ENCODE results near the gene TIFAB.
A peak's percentile ranks its signal among the peaks of the same experiment; 100 is the strongest.

TIFAB gene

GRCh38 chr5:135458356-135458755 lies 6.2 kb upstream of the TIFAB start:
- H3K27ac ChIP-seq (ENCODE audit: low read depth in 2 of 2, low read length in 2 of 2): no peak overlapping the region
- no peak overlapping the region for H3K4me3 ChIP-seq (ENCODE audit: low read length in 2 of 2)
- no peaks in the 10 kb centered on the region for H3K36me3 ChIP-seq (ENCODE audit: control insufficient read depth in 2 of 2, insufficient read depth in 2 of 2, low read length in 2 of 2)
- H3K9ac ChIP-seq (ENCODE audit: low read depth in 1 of 2, low read length in 2 of 2): no peak overlapping the region
- no peaks in the 10 kb centered on the region for H3K27me3 ChIP-seq (ENCODE audit: control insufficient read depth in 2 of 2, insufficient read depth in 2 of 2, low read length in 2 of 2)
- H3K9me3 ChIP-seq (ENCODE audit: control insufficient read depth in 2 of 2, low read length in 2 of 2): no peaks in the 10 kb centered on the region
- H3K4me1 ChIP-seq (ENCODE audit: control insufficient read depth in 2 of 2, insufficient read depth in 2 of 2, low read length in 2 of 2): peaks cover 2 to 8% of the 10 kb centered on the region in 2 donors

GRCh38 chr5:135457424-135458071 lies 5.4 kb upstream of the TIFAB start:
- Histone ChIP-seq H3K9ac (ENCODE audit: low read depth in 1 of 2, low read length in 2 of 2) (no peak overlapping the region), H3K27ac (ENCODE audit: low read depth in 2 of 2, low read length in 2 of 2) (no peak overlapping the region), H3K9me3 (ENCODE audit: control insufficient read depth in 2 of 2, low read length in 2 of 2) (no peaks in the 10 kb centered on the region), H3K36me3 (ENCODE audit: control insufficient read depth in 2 of 2, insufficient read depth in 2 of 2, low read length in 2 of 2) (no peaks in the 10 kb centered on the region), H3K4me3 (ENCODE audit: low read length in 2 of 2) (no peak overlapping the region), H3K4me1 (ENCODE audit: control insufficient read depth in 2 of 2, insufficient read depth in 2 of 2, low read length in 2 of 2) (peaks cover 2 to 10% of the 10 kb centered on the region in 2 donors), H3K27me3 (ENCODE audit: control insufficient read depth in 2 of 2, insufficient read depth in 2 of 2, low read length in 2 of 2) (no peaks in the 10 kb centered on the region)

GRCh38 chr5:135456238-135457099 lies 4.3 kb upstream of the TIFAB start:
- peaks cover 2 to 11% of the 10 kb centered on the region in 2 donors for H3K4me1 ChIP-seq (ENCODE audit: control insufficient read depth in 2 of 2, insufficient read depth in 2 of 2, low read length in 2 of 2)
- peak overlapping the region in 1 of 2 donors; percentile 11 for H3K27ac ChIP-seq (ENCODE audit: low read depth in 2 of 2, low read length in 2 of 2)
- H3K27me3 ChIP-seq (ENCODE audit: control insufficient read depth in 2 of 2, insufficient read depth in 2 of 2, low read length in 2 of 2): no peaks in the 10 kb centered on the region
- no peak overlapping the region for H3K4me3 ChIP-seq (ENCODE audit: low read length in 2 of 2)
- H3K9me3 ChIP-seq (ENCODE audit: control insufficient read depth in 2 of 2, low read length in 2 of 2): no peaks in the 10 kb centered on the region
- no peak overlapping the region for H3K9ac ChIP-seq (ENCODE audit: low read depth in 1 of 2, low read length in 2 of 2)
- no peaks in the 10 kb centered on the region for H3K36me3 ChIP-seq (ENCODE audit: control insufficient read depth in 2 of 2, insufficient read depth in 2 of 2, low read length in 2 of 2)

DNA sequence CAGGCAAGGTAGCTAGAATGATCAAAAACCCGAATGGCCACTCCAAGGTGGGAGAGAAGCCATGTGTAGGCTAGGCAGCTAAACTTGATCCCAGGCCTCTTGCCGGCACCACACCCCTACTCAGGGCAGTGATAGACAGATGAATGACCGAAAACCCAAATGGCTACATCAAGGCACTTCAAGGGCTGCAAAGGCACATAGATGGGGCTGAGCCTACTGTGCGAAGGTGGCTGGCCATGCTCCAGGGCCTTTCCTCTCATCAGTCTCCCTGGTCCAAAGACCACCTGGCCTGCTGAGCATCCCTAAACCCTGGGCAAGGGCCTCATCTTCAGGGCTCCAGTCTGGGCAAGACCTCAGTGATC lies 3.7 kb upstream of the TIFAB start:
- no peak overlapping the region for H3K9ac ChIP-seq (ENCODE audit: low read depth in 1 of 2, low read length in 2 of 2)
- H3K27me3 ChIP-seq (ENCODE audit: control insufficient read depth in 2 of 2, insufficient read depth in 2 of 2, low read length in 2 of 2): no peaks in the 10 kb centered on the region
- peaks cover 2 to 11% of the 10 kb centered on the region in 2 donors for H3K4me1 ChIP-seq (ENCODE audit: control insufficient read depth in 2 of 2, insufficient read depth in 2 of 2, low read length in 2 of 2)
- no peak overlapping the region for H3K4me3 ChIP-seq (ENCODE audit: low read length in 2 of 2)
- H3K9me3 ChIP-seq (ENCODE audit: control insufficient read depth in 2 of 2, low read length in 2 of 2): no peaks in the 10 kb centered on the region
- H3K27ac ChIP-seq (ENCODE audit: low read depth in 2 of 2, low read length in 2 of 2): peak overlapping the region in 1 of 2 donors; percentile 11
- no peaks in the 10 kb centered on the region for H3K36me3 ChIP-seq (ENCODE audit: control insufficient read depth in 2 of 2, insufficient read depth in 2 of 2, low read length in 2 of 2)

DNA sequence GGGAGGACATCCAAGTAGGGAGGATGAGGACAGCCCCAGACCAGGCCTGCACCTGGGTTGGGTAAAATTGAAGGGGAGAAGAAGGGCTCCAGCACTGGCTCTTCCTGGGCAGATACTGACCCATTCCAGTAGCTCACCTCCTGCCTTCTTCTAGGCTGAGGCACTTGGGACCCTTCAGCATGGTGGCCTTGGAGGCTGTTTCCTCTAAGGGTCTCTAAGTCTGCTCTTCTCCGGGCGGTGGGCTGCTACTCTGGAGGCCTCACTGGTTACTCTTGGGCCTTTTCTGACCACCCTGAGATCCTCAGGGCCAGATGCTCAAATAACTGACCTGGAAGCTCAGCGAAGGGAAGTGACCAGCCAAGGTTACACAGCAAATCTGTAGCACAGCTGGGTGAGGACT lies 2.8 kb upstream of the TIFAB start:
- no peak overlapping the region for H3K27ac ChIP-seq (ENCODE audit: low read depth in 2 of 2, low read length in 2 of 2)
- peaks cover 2 to 11% of the 10 kb centered on the region in 2 donors for H3K4me1 ChIP-seq (ENCODE audit: control insufficient read depth in 2 of 2, insufficient read depth in 2 of 2, low read length in 2 of 2)
- H3K36me3 ChIP-seq (ENCODE audit: control insufficient read depth in 2 of 2, insufficient read depth in 2 of 2, low read length in 2 of 2): no peaks in the 10 kb centered on the region
- H3K4me3 ChIP-seq (ENCODE audit: low read length in 2 of 2): no peak overlapping the region
- no peaks in the 10 kb centered on the region for H3K9me3 ChIP-seq (ENCODE audit: control insufficient read depth in 2 of 2, low read length in 2 of 2)
- H3K27me3 ChIP-seq (ENCODE audit: control insufficient read depth in 2 of 2, insufficient read depth in 2 of 2, low read length in 2 of 2): no peaks in the 10 kb centered on the region
- no peak overlapping the region for H3K9ac ChIP-seq (ENCODE audit: low read depth in 1 of 2, low read length in 2 of 2)

DNA sequence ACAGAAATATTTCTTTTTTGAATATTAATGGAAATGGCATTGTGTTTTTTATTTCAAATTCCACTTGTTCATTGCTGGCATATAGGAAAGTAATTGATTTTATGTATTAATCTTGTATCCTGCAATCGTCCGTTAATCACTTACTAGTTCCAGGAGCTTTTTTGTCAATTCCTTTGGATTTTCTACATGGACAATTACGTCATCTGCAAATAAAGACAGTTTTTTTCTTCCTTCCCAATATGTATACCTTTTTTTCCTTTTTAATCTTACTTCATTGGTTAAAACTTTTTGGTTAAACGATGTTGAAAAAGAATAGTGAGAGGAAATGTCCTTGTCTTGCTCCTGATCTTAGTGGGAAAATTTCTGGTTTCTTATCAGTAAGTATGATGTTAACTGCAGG lies 1.5 kb upstream of the TIFAB start:
- Histone ChIP-seq H3K4me1 (ENCODE audit: control insufficient read depth in 2 of 2, insufficient read depth in 2 of 2, low read length in 2 of 2) (peaks cover 0 to 4% of the 10 kb centered on the region in 2 donors), H3K9me3 (ENCODE audit: control insufficient read depth in 2 of 2, low read length in 2 of 2) (no peaks in the 10 kb centered on the region), H3K36me3 (ENCODE audit: control insufficient read depth in 2 of 2, insufficient read depth in 2 of 2, low read length in 2 of 2) (no peaks in the 10 kb centered on the region), H3K4me3 (ENCODE audit: low read length in 2 of 2) (no peak overlapping the region), H3K9ac (ENCODE audit: low read depth in 1 of 2, low read length in 2 of 2) (no peak overlapping the region), H3K27ac (ENCODE audit: low read depth in 2 of 2, low read length in 2 of 2) (no peak overlapping the region), H3K27me3 (ENCODE audit: control insufficient read depth in 2 of 2, insufficient read depth in 2 of 2, low read length in 2 of 2) (no peaks in the 10 kb centered on the region)

GRCh38 chr5:135451581-135452320 lies 400 bp downstream of the TIFAB start:
- peaks cover 0 to 3% of the 10 kb centered on the region in 2 donors for H3K4me1 ChIP-seq (ENCODE audit: control insufficient read depth in 2 of 2, insufficient read depth in 2 of 2, low read length in 2 of 2)
- H3K36me3 ChIP-seq (ENCODE audit: control insufficient read depth in 2 of 2, insufficient read depth in 2 of 2, low read length in 2 of 2): no peaks in the 10 kb centered on the region
- no peak overlapping the region for H3K27ac ChIP-seq (ENCODE audit: low read depth in 2 of 2, low read length in 2 of 2)
- H3K27me3 ChIP-seq (ENCODE audit: control insufficient read depth in 2 of 2, insufficient read depth in 2 of 2, low read length in 2 of 2): peaks cover 0 to 3% of the 10 kb centered on the region in 2 donors
- no peaks in the 10 kb centered on the region for H3K9me3 ChIP-seq (ENCODE audit: control insufficient read depth in 2 of 2, low read length in 2 of 2)
- no peak overlapping the region for H3K4me3 ChIP-seq (ENCODE audit: low read length in 2 of 2)
- no peak overlapping the region for H3K9ac ChIP-seq (ENCODE audit: low read depth in 1 of 2, low read length in 2 of 2)

DNA sequence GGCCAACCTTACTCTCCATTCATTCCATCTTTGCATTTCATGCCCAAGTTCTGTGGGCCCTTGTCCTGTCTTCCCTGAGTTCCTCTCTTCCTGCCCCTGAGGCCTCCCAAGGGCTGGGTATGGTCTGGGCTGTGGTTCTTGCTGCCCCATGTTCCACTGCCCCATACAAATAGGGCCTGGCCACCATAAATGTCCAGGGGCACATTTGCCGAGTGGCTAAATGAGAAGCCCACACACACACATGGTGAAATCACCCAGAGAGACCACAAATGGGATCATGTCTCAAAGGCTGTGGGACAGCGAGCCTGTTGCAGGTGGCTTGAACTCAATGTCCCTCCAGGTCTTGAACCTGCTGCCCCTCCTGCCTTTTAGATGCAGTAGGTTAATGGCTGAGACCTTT lies 1.2 kb downstream of the TIFAB start:
- peak overlapping the region in 1 of 2 donors; percentile 1 for H3K4me3 ChIP-seq (ENCODE audit: low read length in 2 of 2)
- H3K27ac ChIP-seq (ENCODE audit: low read depth in 2 of 2, low read length in 2 of 2): no peak overlapping the region
- no peaks in the 10 kb centered on the region for H3K36me3 ChIP-seq (ENCODE audit: control insufficient read depth in 2 of 2, insufficient read depth in 2 of 2, low read length in 2 of 2)
- H3K9me3 ChIP-seq (ENCODE audit: control insufficient read depth in 2 of 2, low read length in 2 of 2): no peaks in the 10 kb centered on the region
- peaks cover 0 to 3% of the 10 kb centered on the region in 2 donors for H3K27me3 ChIP-seq (ENCODE audit: control insufficient read depth in 2 of 2, insufficient read depth in 2 of 2, low read length in 2 of 2)
- no peak overlapping the region for H3K9ac ChIP-seq (ENCODE audit: low read depth in 1 of 2, low read length in 2 of 2)
- peaks cover 0 to 3% of the 10 kb centered on the region in 2 donors for H3K4me1 ChIP-seq (ENCODE audit: control insufficient read depth in 2 of 2, insufficient read depth in 2 of 2, low read length in 2 of 2)

DNA sequence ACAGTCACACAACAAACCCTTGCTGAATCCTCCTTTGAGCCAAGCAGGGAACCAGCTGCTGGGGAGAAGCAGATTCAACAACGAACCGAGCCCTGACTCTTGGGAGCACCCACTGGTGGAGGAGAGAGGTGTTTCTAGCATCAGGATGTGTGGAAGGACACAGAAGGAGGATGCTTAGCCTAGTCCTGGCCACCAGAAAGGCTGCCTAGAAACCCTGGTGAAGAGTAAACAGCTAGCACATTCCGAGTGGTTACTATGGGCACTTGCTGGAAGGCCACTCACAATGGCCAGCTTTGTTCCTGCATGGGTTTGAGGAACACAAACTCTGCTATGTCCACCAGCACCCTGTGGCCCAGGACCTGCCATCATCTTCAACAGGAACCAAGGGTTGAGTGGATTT lies 1.8 kb downstream of the TIFAB start:
- H3K27me3 ChIP-seq (ENCODE audit: control insufficient read depth in 2 of 2, insufficient read depth in 2 of 2, low read length in 2 of 2): peaks cover 0 to 3% of the 10 kb centered on the region in 2 donors
- no peaks in the 10 kb centered on the region for H3K36me3 ChIP-seq (ENCODE audit: control insufficient read depth in 2 of 2, insufficient read depth in 2 of 2, low read length in 2 of 2)
- no peaks in the 10 kb centered on the region for H3K9me3 ChIP-seq (ENCODE audit: control insufficient read depth in 2 of 2, low read length in 2 of 2)
- no peak overlapping the region for H3K27ac ChIP-seq (ENCODE audit: low read depth in 2 of 2, low read length in 2 of 2)
- H3K4me3 ChIP-seq (ENCODE audit: low read length in 2 of 2): no peak overlapping the region
- peaks cover 0 to 3% of the 10 kb centered on the region in 2 donors for H3K4me1 ChIP-seq (ENCODE audit: control insufficient read depth in 2 of 2, insufficient read depth in 2 of 2, low read length in 2 of 2)
- H3K9ac ChIP-seq (ENCODE audit: low read depth in 1 of 2, low read length in 2 of 2): no peak overlapping the region

DNA sequence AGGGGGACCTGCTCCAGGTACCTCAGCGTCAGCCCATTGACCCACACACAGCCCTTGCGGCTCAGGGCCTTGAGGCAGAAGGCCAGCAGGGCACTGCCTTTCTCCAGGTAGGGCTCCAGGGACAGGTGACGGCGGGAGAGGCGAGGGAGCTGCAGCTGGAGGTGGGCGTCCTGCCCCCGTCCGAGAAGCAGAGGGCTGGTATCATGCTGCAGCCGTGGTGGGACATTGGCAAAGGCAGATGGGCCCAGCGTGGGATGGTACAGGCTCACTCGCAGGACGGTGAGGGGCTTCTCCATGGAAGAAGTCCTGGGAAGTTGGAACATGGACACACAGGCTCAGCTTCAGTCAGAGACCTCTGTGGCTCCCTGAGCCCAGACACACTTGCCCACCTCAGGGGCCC lies 2.5 kb downstream of the TIFAB start:
- Histone ChIP-seq H3K36me3 (ENCODE audit: control insufficient read depth in 2 of 2, insufficient read depth in 2 of 2, low read length in 2 of 2) (no peaks in the 10 kb centered on the region), H3K9me3 (ENCODE audit: control insufficient read depth in 2 of 2, low read length in 2 of 2) (no peaks in the 10 kb centered on the region), H3K4me3 (ENCODE audit: low read length in 2 of 2) (no peak overlapping the region), H3K9ac (ENCODE audit: low read depth in 1 of 2, low read length in 2 of 2) (no peak overlapping the region), H3K27ac (ENCODE audit: low read depth in 2 of 2, low read length in 2 of 2) (no peak overlapping the region), H3K4me1 (ENCODE audit: control insufficient read depth in 2 of 2, insufficient read depth in 2 of 2, low read length in 2 of 2) (peaks cover 0 to 3% of the 10 kb centered on the region in 2 donors), H3K27me3 (ENCODE audit: control insufficient read depth in 2 of 2, insufficient read depth in 2 of 2, low read length in 2 of 2) (peaks cover 0 to 3% of the 10 kb centered on the region in 2 donors)
